B cell (primary cell): Measurements from ENCODE around the gene SATL1. TPM values are rescaled to one million over a fixed set of nuclear protein-coding genes. Genes with fewer than 3 reads are reported as not detected.

Experiments used
- ATAC-seq: fragments of 200-7000 bp; cut with Tn5 transposase; one replicate; pipeline ENCODE4 v1.10.0; 2021; ENCODE audit warnings: low read depth, mild to moderate bottlenecking, moderate number of reproducible peaks, moderate library complexity
- CTCF ChIA-PET: fragments of 350-600 bp; sonication (Branson Sonifier 250); formaldehyde crosslinking; loops from one replicate; lab custom pipeline; 2021; ENCODE audit warnings: antibody characterized with exemption, inconsistent platforms; lab: Charles Lee
- POLR2A ChIA-PET: fragments of 350-600 bp; sonication (Branson Sonifier 250); formaldehyde crosslinking; loops from one replicate; lab custom pipeline; 2021; ENCODE audit warnings: antibody characterized with exemption; lab: Charles Lee
- DNase-seq: peaks from one replicate; pipeline ENCODE4 v3.0.0; 2013
- H2AFZ ChIP-seq: 2 replicates; pipeline ENCODE4 v1.6.1; 2012; ENCODE audit warnings: mild to moderate bottlenecking, low read depth, low read length; ENCODE audit not compliant: insufficient read depth, poor library complexity, severe bottlenecking
- H3K27ac ChIP-seq, 2 donors: 1 replicate in 1 of 2; 2 replicates in 1 of 2; pipeline ENCODE4 v1.5.1; 2012 to 2013; ENCODE audit warnings: low read length in 2 of 2, mild to moderate bottlenecking in 2 of 2, moderate library complexity in 1 of 2
- H3K27me3 ChIP-seq, 4 experiments: fragments of 200-600 bp in 1 of 4; sonication (generic) in 1 of 4; replicated peaks in 1 of 4; 1 replicate in 2 of 4; 2 replicates in 2 of 4; pipeline versions ENCODE4 v1.6.1 to v1.7.0; 2013 to 2016; ENCODE audit warnings: low read length in 3 of 4, mild to moderate bottlenecking in 2 of 4, mixed read lengths in 1 of 4, moderate library complexity in 1 of 4; ENCODE audit not compliant: insufficient read depth in 4 of 4, control insufficient read depth in 3 of 4; ENCODE audit errors: control extremely low read depth in 1 of 4
- H3K36me3 ChIP-seq, 2 experiments: replicated peaks in 1 of 2; 1 replicate in 1 of 2; 2 replicates in 1 of 2; pipeline versions ENCODE4 v1.6.1 to v1.7.1; 2013; ENCODE audit warnings: low read length in 1 of 2; ENCODE audit not compliant: insufficient read depth in 2 of 2, control insufficient read depth in 1 of 2; ENCODE audit errors: control extremely low read depth in 1 of 2, extremely low read depth in 1 of 2
- H3K4me1 ChIP-seq, 2 donors: fragments of 200-600 bp in 1 of 2; sonication (generic) in 1 of 2; 1 replicate in 1 of 2; 2 replicates in 1 of 2; pipeline versions ENCODE4 v1.5.1 to v1.6.1; 2013 to 2017; ENCODE audit warnings: low read length in 2 of 2; ENCODE audit not compliant: control insufficient read depth in 2 of 2, insufficient read depth in 2 of 2
- H3K4me2 ChIP-seq: replicated peaks from 2 replicates; pipeline ENCODE3; 2012; ENCODE audit warnings: mild to moderate bottlenecking, low read depth, low read length; ENCODE audit not compliant: poor library complexity, severe bottlenecking
- H3K4me3 ChIP-seq, 5 experiments: fragments of 200-600 bp in 1 of 5; sonication (generic) in 1 of 5; 1 replicate in 3 of 5; 2 replicates in 2 of 5; pipeline versions ENCODE4 v1.5.1 to v1.7.0; 2011 to 2016; ENCODE audit warnings: low read length in 4 of 5, mild to moderate bottlenecking in 4 of 5, low read depth in 2 of 5, control low read depth in 1 of 5, moderate library complexity in 1 of 5; ENCODE audit not compliant: insufficient read depth in 1 of 5; ENCODE audit errors: control extremely low read depth in 1 of 5, extremely low read depth in 1 of 5
- H3K79me2 ChIP-seq: fragments of 200-600 bp; sonication (generic); one replicate; pipeline ENCODE4 v1.6.0; 2016; ENCODE audit warnings: low read length; ENCODE audit not compliant: control insufficient read depth, insufficient read depth
- H3K9ac ChIP-seq: fragments of 200-600 bp; sonication (generic); 2 replicates; pipeline ENCODE4 v1.6.1; 2017; ENCODE audit warnings: mild to moderate bottlenecking, low read length, moderate library complexity
- H3K9me3 ChIP-seq, 3 donors: one replicate each; pipeline versions ENCODE4 v1.6.1 to v1.7.1; 2013; ENCODE audit warnings: low read length in 2 of 3; ENCODE audit not compliant: control insufficient read depth in 2 of 3, insufficient read depth in 1 of 3; ENCODE audit errors: control extremely low read depth in 1 of 3
- H4K20me1 ChIP-seq: 2 replicates; pipeline ENCODE4 v1.6.0; 2012; ENCODE audit warnings: mild to moderate bottlenecking, low read length; ENCODE audit not compliant: insufficient read depth, control insufficient read depth, poor library complexity, severe bottlenecking
- H3K27ac Mint-ChIP-seq: one replicate; pipeline ENCODE4 v1.8.0; 2021; ENCODE audit warnings: mixed read lengths
- H3K27me3 Mint-ChIP-seq: one replicate; pipeline ENCODE4 v1.8.0; 2021; ENCODE audit warnings: mixed read lengths
- H3K4me1 Mint-ChIP-seq: one replicate; pipeline ENCODE4 v1.8.0; 2021; ENCODE audit warnings: mixed read lengths
- H3K4me3 Mint-ChIP-seq: one replicate; pipeline ENCODE4 v1.8.0; 2021; ENCODE audit warnings: mixed read lengths
- H3K9me3 Mint-ChIP-seq: one replicate; pipeline ENCODE4 v1.8.0; 2022; ENCODE audit warnings: mixed read lengths; ENCODE audit not compliant: insufficient read depth
- EZH2 ChIP-seq: IDR thresholded peaks from 2 replicates; pipeline ENCODE4 v1.6.1; 2012; ENCODE audit warnings: borderline replicate concordance, low read depth, mild to moderate bottlenecking, moderate library complexity, low read length; ENCODE audit not compliant: insufficient read depth, poor library complexity, severe bottlenecking
- WGBS: methylation state at CpG from one replicate; pipeline ENCODE4 v1.1.5; 2013; ENCODE audit warnings: missing lambda C conversion rate; ENCODE audit not compliant: insufficient coverage; 5-methylcytosine and 5-hydroxymethylcytosine counted together
- intact Hi-C: fragments of 100-400 bp; cut with micrococcal nuclease; formaldehyde crosslinking; loops from one replicate; pipeline ENCODE4 v1.10.0; 2022
- polyA plus RNA-seq: library from polyadenylated mRNA; depleted of rRNA; stranded (reverse); fragments of >200 nt; gene quantifications from 2 replicates; pipeline ENCODE4 v1.2.3, GENCODE V29; 2012
- total RNA-seq, 2 donors: library from RNA; stranded (reverse); fragments of 120-200 nt in 1 of 2; gene quantifications; 1 replicate in 1 of 2; 2 replicates in 1 of 2; pipeline versions ENCODE4 v1.2.3 to v1.2.4, GENCODE V29; 2013 to 2022
- TF ChIP-seq, protein P1 (sequence below): fragments of 200-600 bp; IDR thresholded peaks from one replicate; pipeline ENCODE4 v1.8.0; 2022; ENCODE audit warnings: antibody characterized with exemption, mild to moderate bottlenecking

The SATL1 gene
- total and polyA plus RNA-seq, 2 donors (not counting 1 experiment from before 2014, with no cell fraction given), result 0.04 TPM; not detected in 1

DNA sequence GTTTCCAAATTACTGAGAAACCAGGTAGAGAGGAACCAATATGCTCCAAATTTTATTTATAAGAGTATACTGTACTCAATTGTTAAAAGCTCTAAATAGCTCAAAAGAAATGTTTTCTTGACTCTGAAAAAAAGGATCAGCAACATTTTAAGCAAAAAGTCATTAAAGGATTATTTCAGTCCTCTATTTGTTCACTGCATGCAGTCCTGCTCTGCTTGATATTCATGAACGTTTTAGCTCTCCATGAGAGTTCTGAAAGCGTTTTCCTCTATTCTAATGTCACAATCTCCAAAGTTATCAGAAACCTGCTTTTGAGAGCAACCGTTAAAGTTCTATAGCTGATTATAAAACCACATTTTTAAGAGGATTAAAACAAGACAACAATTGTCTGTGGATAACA lies 129.4 kb downstream of the SATL1 start:
- intact Hi-C loops, result no loop called here
- ChIA-PET CTCF (interaction anchor here (1.3 kb wide), 1 partner anchor 431 kb away, joined by 4 read pairs; no protein-coding TSS in a partner anchor), POLR2A (no interaction called here)
- H3K4me1 ChIP-seq, result no peaks in the 10 kb centered on the region
- no peak overlapping the region for H3K4me2 ChIP-seq
- no peaks in the 10 kb centered on the region for H3K9me3 ChIP-seq
- H4K20me1 ChIP-seq, result no peaks in the 10 kb centered on the region
- H3K4me1 Mint-ChIP-seq, result no peaks in the 10 kb centered on the region
- no peaks in the 10 kb centered on the region for H3K79me2 ChIP-seq
- no peak overlapping the region for H3K4me3 Mint-ChIP-seq
- no peak overlapping the region for H3K27ac ChIP-seq
- TF ChIP-seq EZH2, result no peak
- TF ChIP-seq, protein P1, sequence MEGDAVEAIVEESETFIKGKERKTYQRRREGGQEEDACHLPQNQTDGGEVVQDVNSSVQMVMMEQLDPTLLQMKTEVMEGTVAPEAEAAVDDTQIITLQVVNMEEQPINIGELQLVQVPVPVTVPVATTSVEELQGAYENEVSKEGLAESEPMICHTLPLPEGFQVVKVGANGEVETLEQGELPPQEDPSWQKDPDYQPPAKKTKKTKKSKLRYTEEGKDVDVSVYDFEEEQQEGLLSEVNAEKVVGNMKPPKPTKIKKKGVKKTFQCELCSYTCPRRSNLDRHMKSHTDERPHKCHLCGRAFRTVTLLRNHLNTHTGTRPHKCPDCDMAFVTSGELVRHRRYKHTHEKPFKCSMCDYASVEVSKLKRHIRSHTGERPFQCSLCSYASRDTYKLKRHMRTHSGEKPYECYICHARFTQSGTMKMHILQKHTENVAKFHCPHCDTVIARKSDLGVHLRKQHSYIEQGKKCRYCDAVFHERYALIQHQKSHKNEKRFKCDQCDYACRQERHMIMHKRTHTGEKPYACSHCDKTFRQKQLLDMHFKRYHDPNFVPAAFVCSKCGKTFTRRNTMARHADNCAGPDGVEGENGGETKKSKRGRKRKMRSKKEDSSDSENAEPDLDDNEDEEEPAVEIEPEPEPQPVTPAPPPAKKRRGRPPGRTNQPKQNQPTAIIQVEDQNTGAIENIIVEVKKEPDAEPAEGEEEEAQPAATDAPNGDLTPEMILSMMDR, result no peak
- no peaks in the 10 kb centered on the region for H3K27me3 Mint-ChIP-seq
- H3K27me3 ChIP-seq, result no peaks in the 10 kb centered on the region
- H3K9ac ChIP-seq, result no peak overlapping the region
- no CpG with 5 or more reads among the region's 3 CpGs for WGBS
- no peak overlapping the region for H3K27ac Mint-ChIP-seq
- H3K9me3 Mint-ChIP-seq, result no peaks in the 10 kb centered on the region
- DNase-seq (no peak), ATAC-seq (no peak)
- no peaks in the 10 kb centered on the region for H3K36me3 ChIP-seq
- no peak overlapping the region for H2AFZ ChIP-seq
- H3K4me3 ChIP-seq, result no peak overlapping the region

- ChIA-PET POLR2A (no interaction called here), CTCF (interaction anchor here (1.1 to 1.3 kb wide), 2 partner anchors 28 to 431 kb away, joined by 3 to 4 read pairs; no protein-coding TSS in a partner anchor)
- H3K27me3 Mint-ChIP-seq, result no peaks in the 10 kb centered on the region
- WGBS, result no CpG with 5 or more reads among the region's 2 CpGs
- no peaks in the 10 kb centered on the region for H3K4me1 Mint-ChIP-seq
- H3K9me3 ChIP-seq, result no peaks in the 10 kb centered on the region
- no peaks in the 10 kb centered on the region for H3K79me2 ChIP-seq
- H3K4me2 ChIP-seq, result no peak overlapping the region
- H4K20me1 ChIP-seq, result no peaks in the 10 kb centered on the region
- H2AFZ ChIP-seq, result no peak overlapping the region
- DNase-seq, result no peak
- no peaks in the 10 kb centered on the region for H3K9me3 Mint-ChIP-seq
- TF ChIP-seq, protein P1, result no peak
- no peak for TF ChIP-seq EZH2
- no peak overlapping the region for H3K4me3 ChIP-seq
- intact Hi-C loops, result no loop called here
- no peak overlapping the region for H3K27ac Mint-ChIP-seq
- ATAC-seq, result no peak
- no peak overlapping the region for H3K27ac ChIP-seq
- no peaks in the 10 kb centered on the region for H3K36me3 ChIP-seq
- H3K9ac ChIP-seq, result no peak overlapping the region
- no peak overlapping the region for H3K4me3 Mint-ChIP-seq
- H3K27me3 ChIP-seq, result no peaks in the 10 kb centered on the region
- no peaks in the 10 kb centered on the region for H3K4me1 ChIP-seq
Observed at GRCh38 chrX:85113746-85114145, 129.8 kb downstream of the SATL1 start.
